ENCODE data around the gene DDX51.

Gene DDX51

DNA sequence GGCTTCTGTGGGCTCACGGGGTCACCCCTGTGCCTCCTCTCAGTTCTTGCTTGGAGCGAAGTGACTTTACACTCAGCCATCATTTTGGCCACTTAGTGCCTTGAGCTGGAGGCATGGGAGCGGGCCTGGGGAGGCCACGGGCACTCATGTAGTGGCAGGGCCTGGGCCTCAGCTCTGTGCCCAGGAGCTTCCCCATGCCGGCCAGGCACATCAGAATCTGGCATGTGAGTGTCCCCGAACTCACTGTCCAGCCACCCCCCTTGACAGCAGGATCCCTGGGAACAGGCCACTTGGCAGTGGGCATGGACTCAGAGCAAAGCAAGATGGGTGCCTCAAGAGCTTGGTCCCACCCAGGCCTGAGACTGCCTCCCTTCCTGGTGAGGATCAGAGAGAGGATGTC, 29.5 kb downstream of the DDX51 start:
- TF ChIP-seq, protein P1, sequence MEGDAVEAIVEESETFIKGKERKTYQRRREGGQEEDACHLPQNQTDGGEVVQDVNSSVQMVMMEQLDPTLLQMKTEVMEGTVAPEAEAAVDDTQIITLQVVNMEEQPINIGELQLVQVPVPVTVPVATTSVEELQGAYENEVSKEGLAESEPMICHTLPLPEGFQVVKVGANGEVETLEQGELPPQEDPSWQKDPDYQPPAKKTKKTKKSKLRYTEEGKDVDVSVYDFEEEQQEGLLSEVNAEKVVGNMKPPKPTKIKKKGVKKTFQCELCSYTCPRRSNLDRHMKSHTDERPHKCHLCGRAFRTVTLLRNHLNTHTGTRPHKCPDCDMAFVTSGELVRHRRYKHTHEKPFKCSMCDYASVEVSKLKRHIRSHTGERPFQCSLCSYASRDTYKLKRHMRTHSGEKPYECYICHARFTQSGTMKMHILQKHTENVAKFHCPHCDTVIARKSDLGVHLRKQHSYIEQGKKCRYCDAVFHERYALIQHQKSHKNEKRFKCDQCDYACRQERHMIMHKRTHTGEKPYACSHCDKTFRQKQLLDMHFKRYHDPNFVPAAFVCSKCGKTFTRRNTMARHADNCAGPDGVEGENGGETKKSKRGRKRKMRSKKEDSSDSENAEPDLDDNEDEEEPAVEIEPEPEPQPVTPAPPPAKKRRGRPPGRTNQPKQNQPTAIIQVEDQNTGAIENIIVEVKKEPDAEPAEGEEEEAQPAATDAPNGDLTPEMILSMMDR (IDR thresholded peaks at IDR 0.05; ENCODE audit: low read depth, low read length), result no peak
- no peak for DNase-seq (ENCODE audit: extremely low read depth, low read depth)

DNA sequence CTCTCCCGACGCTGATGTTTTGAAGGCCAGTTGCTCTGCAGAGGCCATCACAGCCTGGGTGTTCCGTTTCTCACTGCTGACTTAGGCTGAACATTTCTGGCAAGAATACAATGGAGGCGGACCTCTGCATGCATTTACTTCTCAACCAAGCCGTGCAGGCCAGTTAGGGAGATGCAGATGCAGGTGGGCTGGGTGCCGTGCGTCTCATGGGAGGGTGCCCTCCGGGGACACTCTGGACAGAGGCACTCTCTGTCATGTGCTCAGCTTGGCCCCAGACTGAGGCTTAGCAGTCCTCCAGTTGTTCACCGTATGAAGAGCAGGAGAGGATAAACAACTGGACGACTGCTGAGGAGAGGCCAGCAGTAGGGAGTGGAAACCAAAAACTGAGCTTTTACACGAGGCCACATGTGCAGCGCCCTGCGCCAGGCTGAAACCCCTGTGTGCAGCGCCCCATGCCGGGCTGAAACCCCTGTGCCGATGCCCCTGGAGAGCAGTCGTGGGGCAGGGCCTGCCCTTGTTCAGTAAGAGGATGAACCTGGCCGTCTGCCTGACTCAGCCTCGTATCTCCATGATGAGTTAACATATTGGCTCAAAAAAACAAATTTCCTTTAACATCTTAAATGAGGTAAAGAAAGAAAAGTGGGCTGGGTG, 32.3 kb downstream of the DDX51 start:
- no peak for DNase-seq (ENCODE audit: extremely low read depth, low read depth)
- TF ChIP-seq, protein P1 (IDR thresholded peaks at IDR 0.05; ENCODE audit: low read depth, low read length), result no peak

DNA sequence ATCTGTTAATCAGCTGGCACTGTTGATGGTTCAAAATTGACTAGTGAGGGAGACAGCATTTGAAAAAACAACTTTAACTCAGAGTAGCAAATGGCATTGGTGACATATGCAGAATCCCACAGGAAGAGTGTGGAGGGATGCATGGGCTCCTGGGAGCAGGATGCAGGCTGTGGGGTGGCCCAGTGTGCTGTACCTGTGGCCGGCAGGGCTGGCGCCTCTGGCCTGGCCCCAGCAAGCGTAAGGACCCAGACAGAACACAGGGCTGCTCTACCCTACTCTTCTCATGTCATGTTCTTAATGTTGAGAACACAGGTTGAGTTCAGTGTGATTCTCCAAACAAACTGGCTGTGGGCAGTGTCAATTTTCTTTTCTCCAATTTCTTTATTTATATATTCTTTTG, 33.4 kb downstream of the DDX51 start:
- TF ChIP-seq, protein P1 (IDR thresholded peaks at IDR 0.05; ENCODE audit: low read depth, low read length), result no peak
- DNase-seq (ENCODE audit: extremely low read depth, low read depth), result no peak

DNA sequence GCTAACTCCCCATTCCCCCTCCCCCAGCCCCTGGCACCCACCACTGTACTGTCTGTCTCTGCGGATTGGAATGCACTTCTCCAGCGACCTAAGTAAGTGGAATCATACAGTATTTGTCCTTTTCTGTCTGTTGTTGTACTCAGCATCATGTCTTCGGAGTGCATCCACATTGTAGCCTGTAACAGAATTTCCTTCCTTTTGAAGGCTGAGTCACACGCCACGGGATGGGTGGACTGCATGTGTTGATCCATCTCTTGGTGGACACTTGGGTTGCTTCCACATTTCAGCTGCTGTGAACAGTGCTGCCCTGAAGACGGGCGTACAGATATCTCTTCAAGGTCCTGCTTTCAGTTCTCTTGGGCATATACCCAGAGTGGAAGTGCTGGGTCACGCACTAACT, 34.4 kb downstream of the DDX51 start:
- DNase-seq (ENCODE audit: extremely low read depth, low read depth), result no peak
- TF ChIP-seq, protein P1 (IDR thresholded peaks at IDR 0.05; ENCODE audit: low read depth, low read length), result no peak

DNA sequence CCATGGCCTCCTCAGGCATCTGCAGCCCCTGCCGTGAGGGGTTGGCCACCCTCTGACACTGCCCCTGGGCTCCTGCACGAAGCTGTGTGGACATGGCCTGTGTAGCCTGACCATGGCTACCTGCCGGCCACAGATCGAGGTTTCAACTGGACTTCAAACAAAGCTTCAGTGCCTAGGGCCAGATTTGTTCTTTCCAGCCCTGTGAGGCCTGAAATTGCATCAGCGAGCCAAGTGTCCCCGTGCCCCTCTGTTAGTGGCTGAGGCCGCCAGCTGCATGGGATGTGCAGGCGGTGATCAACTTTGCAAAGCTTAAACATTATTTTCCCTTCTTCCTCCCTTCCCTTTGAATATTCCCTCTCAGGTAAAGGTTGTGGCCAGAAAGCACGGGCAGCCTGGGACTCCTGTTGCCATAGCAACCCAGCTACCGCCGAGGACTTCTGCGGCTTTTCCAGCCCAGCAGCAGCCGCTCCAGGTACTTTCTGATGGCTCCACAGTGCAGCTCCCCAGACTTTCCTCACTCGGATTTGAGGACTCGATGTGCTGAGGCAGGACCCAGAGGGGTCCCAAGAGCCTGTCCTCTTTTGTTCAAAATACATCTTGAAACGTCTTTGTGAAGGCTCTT, 35.8 kb downstream of the DDX51 start:
- TF ChIP-seq, protein P1 (IDR thresholded peaks at IDR 0.05; ENCODE audit: low read depth, low read length), result no peak
- no peak for DNase-seq (ENCODE audit: extremely low read depth, low read depth)

DNA sequence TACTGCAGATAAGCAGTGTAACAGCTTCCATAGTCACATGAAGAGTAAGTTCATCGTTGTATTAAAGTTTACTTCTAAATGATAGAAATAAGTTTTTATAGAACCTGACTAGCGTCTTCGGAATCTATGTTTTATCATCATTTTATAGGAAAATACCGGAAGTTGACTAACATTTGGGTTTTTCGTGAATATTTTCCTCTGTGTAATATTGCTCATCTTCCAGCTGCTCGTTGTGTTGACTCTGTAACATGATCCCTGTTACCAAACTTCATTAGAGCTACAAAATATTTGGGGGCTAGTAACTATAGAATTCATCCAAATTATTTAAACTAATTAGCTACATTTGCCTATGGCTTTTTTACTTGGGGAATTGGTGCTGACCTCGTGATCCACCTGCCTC, 37.2 kb downstream of the DDX51 start:
- no peak for DNase-seq (ENCODE audit: extremely low read depth, low read depth)
- TF ChIP-seq, protein P1 (IDR thresholded peaks at IDR 0.05; ENCODE audit: low read depth, low read length), result no peak

DNA sequence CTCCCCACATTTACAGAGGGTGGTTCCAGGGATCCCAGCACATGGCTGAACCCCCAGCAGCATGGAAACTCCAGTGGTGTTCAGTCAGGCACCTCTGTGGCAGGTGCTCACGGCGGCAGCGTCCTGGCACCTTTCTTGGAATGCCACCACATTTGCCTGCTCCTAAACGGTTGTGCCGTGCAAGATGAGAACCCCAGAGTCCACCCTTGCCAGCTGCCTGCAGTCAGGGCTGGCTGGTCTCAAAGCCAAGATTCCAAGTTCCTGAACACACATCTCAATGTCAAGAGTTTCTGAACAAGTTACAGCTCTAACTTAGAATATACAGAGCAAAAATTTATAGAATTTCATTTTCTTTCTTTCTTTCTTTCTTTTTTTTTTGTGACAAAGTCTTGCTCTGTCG, 38.7 kb downstream of the DDX51 start:
- TF ChIP-seq, protein P1 (IDR thresholded peaks at IDR 0.05; ENCODE audit: low read depth, low read length), result no peak
- no peak for DNase-seq (ENCODE audit: extremely low read depth, low read depth)
